Daoy (cell line): Measurements from ENCODE around the gene LAPTM5. TPM values are rescaled to one million over a fixed set of nuclear protein-coding genes. Genes with fewer than 3 reads are reported as not detected.
A peak's percentile ranks its signal among the peaks of the same experiment; 100 is the strongest.

ENCODE experiments used
- DNase-seq: peaks from one replicate; pipeline ENCODE4 v3.0.0-alpha.2; 2015; ENCODE audit warnings: low read depth
- total RNA-seq: library from RNA; depleted of rRNA; stranded (reverse); fragments of >200 nt; shearing (Covaris generic); gene quantifications from 2 replicates; pipeline ENCODE4 v1.2.3, GENCODE V29; 2014

The LAPTM5 gene
- total RNA-seq, 1 experiment from 2014 or later, result 2.7 TPM

- DNase-seq, result no peak
Observed at GRCh38 chr1:30744060-30744756, 13.4 kb downstream of the LAPTM5 start.

GRCh38 chr1:30743584-30744059 lies 14.0 kb downstream of the LAPTM5 start:
- no peak for DNase-seq

- no peak for DNase-seq
Observed at GRCh38 chr1:30742963-30743559, 14.5 kb downstream of the LAPTM5 start.

DNA sequence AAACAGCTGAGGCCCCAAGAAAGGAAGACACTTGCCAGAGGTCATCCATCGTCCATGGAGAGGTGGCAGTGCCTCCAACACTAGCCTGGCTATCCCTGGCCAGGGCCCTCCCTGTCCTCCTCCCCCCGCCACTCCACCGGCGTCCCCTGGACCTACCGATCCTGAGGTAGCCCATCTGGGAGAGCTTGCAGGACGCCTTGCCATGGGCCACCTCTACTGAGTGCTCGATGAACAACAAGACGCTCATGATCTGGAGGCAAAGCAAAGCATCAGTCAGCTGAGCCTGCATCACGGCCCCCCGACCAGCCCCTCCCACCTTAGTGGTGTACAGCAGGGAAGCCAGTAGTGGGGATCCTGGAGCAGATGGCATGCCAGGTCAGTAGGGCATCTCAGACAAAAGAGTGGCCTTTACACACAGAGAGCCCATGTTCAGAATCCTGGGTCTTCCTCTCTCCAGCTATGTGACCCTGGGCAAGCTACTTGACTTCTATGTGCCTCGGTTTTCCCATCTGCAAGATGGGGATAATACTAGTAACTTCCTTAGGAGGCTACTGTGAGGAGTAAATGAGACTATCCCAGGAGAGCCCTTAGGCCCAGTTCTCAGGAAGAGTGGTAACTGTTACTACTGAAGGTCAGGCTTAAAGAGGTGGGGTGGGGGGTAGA lies 15.1 kb downstream of the LAPTM5 start:
- DNase-seq, result no peak

DNA sequence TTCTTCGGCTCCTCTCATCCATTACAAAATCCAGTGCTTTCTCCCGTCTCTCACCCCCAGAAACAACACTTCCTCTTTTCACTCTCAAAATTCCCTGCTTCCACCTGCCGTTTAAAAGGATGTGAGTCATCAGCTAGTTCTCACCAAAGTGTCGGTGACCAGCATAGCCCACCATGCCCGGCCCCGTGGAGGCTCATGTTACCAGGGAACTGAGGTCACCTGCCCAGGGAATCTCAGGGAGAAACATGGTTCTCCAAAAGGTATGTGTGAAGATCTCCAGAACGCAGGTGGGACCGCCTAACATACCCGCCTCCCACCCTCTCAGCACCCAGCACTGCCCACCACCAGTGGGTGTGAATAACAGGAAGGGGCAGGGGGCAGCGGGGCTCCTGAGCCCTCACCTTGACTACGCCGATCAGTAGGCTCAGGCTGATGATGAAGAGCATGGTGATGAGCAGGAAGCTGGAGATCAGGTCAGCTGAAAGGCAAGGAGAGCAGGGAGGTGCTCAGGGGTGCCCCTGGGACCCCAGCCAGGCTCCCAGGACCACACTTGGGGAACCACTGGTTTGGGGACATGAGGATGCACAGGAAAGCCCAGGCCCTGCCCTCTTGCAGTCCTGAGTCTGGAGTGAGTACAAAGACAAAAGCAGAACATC lies 16.2 kb downstream of the LAPTM5 start:
- DNase-seq, result peak; percentile 84

DNA sequence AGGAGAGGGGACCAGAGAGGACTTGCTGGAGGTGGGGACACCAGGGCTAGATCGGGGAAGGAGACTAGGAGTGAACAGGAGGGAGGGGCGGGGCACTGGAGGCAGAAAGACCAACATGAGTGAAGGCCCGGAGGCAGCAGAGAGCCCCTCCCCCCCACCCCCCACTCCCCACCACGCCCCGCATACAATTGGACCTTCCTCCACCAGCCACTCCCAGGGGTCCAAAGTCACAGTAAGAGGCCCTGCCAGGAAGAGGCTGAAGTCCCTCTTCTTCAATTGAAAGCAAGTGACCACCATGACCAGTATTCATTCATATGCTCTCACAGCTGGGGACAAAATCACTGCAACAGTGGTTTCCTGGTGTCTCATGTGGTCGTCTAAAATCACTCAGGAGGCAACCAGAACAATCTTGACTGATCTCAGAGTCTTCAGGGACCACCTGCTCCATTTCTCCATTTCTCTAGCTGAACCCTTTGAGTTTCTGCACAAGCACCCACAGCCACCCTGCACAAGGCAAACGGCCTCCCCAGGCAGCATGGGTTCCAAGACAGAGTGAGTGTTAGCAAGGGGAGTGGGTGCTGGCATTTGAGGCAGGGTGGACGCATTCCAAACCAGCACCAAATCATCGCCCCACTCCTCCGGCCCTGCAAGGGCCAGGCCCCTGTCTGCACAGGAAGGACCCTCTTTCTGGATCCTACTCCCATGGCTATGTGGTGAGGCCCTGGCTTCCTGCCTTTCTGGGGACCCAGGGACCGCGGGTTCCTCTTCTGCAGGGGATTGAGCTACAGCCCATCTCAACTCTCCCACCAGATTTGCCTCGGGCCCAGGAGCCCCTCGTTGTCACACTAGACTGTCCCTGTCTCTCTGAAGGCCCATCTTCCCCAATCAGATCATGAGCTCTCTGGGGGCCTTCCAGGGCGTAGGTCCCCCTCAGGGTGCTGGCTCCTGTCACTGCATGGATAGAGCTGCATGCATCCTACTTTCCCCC lies 17.0 kb downstream of the LAPTM5 start:
- DNase-seq, result no peak

GRCh38 chr1:30739601-30740000 lies 18.0 kb downstream of the LAPTM5 start:
- no peak for DNase-seq

- no peak for DNase-seq
Observed at GRCh38 chr1:30738715-30739559, 18.6 kb downstream of the LAPTM5 start.

GRCh38 chr1:30738040-30738714 lies 19.4 kb downstream of the LAPTM5 start:
- no peak for DNase-seq

DNA sequence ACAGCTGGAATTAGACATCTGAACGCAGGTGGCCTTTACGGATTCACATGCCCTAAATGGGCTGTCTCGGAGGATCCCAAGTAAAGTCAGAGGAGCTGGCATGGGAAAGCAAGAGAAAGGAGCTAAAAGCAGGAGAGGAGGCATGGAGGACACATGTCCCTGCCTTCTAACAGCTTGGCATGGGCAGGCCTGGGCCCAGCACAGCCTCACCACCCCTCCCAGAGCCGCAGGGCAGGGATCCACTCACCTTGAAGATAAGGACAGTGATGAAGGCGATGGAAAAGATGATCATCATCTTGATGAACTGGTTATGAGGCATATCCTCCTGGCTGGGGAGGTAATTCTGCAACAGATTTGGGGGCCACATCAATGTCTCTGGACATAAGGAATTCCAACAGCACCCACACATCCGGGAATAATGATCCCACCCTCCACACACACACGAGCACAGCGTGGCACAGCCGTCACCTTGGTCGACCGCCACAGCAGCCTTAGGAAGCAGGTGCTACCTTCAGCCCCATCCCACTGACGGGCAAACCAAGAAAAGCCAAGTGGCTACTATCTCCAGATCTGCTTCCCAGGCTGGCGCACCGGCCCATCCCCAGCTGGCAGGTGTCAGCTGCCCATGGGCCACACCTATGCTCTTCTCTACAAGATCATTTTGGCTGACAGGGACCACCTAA lies 20.1 kb downstream of the LAPTM5 start:
- no peak for DNase-seq

DNA sequence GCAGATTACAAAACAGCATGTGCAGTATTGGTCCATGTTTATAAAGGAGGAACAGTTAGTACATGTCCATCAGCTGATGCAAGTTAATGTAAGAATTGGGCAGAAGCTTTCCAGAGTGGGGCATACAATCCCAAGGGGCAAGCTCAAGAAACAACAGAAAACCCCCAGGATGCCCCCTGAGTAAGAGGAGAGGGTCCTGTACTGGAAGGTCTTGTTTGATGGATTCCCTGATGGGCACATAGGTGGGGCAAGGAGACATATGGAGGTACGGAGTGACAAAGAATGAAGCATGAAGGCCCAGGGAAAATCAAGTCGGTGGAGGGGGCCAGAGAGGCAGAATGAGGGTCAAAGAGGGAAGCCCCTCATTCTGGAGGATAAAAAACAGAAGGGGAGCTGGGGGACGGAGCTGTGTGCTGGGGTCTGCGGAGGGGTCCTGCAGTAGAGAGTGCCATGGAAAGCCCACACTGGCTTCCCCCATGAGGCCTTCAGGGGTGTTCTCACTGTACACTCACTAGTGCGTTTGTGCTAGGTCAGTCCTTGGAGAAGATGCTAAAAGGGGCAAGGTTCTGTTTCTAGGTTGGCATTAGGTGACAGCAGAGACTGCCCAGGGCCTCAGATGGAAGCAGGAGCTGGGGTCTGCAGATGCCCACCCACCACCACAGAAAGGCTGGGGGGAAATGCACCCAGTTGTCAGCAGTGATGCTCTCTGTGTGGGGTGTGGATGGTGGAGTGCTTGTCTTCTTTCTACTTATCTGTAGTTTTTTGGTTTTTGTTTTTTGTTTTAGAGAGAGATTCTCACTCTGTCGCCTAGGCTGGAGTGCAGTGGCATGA lies 21.7 kb downstream of the LAPTM5 start:
- no peak for DNase-seq

- no peak for DNase-seq
Observed at GRCh38 chr1:30735124-30735523, 22.4 kb downstream of the LAPTM5 start.

GRCh38 chr1:30734580-30734979 lies 23.0 kb downstream of the LAPTM5 start:
- DNase-seq, result no peak

DNA sequence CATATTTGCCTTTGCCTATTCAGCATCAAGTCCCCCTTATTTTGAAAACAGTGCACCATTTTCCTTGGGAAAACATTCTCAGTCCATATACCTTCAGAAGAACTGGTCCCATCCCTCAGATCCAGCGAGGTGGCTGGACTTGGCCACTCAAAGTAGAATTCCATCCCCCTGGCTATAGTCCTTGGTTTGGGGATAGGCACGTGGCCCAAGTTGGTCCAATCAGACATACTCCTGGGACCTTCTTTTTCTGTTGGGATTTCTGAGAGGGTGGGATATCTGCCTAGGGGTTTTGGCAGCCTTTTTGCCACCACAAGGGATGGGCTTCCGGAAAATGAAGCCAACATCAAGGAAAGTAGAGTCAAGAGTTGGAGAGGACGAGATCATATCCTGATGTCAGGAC lies 23.5 kb downstream of the LAPTM5 start:
- DNase-seq, result no peak

DNA sequence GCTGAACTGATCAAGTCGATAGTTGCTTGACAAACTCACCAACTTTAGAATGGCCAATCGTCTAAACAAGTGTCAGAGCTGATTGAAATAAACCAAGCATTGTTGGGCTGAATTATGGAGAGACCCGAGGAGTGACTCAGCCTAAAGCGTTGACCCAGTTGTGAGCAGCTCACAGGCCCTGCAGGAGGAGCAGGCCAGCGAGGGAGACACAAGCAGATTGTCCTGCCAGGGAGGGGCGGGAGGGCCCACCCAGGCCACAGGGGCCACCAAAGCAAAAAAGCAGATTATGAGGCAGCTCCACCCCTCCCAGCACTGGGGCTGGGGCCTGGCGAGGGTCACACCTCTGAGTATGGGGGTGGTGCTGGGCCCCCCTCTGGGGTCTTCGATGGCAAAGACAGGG lies 24.1 kb downstream of the LAPTM5 start:
- no peak for DNase-seq

- peak; percentile 38 for DNase-seq
Observed at GRCh38 chr1:30732277-30732996, 25.1 kb downstream of the LAPTM5 start.

DNA sequence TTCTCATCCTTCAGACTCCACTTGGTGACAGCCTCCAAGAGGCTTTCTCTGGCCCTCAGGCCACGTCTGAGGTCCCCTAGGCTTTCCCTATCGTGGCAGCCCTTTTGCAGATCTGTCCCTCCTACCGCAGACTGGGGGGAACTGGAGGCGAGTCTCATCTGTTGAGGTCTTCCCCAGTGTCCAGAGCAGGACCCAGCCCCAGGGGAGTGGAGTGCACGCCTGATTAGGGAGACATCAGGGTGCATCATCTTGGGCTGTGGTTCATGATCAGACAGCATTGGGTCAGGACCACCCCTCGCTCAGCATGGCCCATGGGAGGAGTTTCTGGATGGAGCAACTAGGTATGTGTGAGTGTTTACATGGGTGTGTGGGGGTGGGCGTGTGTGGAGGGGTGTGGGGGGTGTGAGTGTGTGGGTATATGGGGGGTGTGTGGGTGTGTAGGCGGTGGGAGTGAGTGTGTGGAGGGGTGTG lies 25.7 kb downstream of the LAPTM5 start:
- no peak for DNase-seq
